HG02642 (cell line): ENCODE measurements around the gene DOCK4.
A peak's percentile ranks its signal among the peaks of the same experiment; 100 is the strongest.
"Not testable (repeated sequence)": the region's sequence is repeated elsewhere in the genome, so short reads cannot be mapped to it uniquely, and the experiment has no call there.

Source experiments
- ATAC-seq: cut with Tn5 transposase; IDR thresholded peaks from one replicate; pipeline ENCODE4 v1.9.1; 2021; ENCODE audit warnings: mild to moderate bottlenecking; ENCODE audit not compliant: unreplicated experiment, poor library complexity

DOCK4 gene, protein sequence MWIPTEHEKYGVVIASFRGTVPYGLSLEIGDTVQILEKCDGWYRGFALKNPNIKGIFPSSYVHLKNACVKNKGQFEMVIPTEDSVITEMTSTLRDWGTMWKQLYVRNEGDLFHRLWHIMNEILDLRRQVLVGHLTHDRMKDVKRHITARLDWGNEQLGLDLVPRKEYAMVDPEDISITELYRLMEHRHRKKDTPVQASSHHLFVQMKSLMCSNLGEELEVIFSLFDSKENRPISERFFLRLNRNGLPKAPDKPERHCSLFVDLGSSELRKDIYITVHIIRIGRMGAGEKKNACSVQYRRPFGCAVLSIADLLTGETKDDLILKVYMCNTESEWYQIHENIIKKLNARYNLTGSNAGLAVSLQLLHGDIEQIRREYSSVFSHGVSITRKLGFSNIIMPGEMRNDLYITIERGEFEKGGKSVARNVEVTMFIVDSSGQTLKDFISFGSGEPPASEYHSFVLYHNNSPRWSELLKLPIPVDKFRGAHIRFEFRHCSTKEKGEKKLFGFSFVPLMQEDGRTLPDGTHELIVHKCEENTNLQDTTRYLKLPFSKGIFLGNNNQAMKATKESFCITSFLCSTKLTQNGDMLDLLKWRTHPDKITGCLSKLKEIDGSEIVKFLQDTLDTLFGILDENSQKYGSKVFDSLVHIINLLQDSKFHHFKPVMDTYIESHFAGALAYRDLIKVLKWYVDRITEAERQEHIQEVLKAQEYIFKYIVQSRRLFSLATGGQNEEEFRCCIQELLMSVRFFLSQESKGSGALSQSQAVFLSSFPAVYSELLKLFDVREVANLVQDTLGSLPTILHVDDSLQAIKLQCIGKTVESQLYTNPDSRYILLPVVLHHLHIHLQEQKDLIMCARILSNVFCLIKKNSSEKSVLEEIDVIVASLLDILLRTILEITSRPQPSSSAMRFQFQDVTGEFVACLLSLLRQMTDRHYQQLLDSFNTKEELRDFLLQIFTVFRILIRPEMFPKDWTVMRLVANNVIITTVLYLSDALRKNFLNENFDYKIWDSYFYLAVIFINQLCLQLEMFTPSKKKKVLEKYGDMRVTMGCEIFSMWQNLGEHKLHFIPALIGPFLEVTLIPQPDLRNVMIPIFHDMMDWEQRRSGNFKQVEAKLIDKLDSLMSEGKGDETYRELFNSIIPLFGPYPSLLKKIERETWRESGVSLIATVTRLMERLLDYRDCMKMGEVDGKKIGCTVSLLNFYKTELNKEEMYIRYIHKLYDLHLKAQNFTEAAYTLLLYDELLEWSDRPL (N-terminal part only)

DNA sequence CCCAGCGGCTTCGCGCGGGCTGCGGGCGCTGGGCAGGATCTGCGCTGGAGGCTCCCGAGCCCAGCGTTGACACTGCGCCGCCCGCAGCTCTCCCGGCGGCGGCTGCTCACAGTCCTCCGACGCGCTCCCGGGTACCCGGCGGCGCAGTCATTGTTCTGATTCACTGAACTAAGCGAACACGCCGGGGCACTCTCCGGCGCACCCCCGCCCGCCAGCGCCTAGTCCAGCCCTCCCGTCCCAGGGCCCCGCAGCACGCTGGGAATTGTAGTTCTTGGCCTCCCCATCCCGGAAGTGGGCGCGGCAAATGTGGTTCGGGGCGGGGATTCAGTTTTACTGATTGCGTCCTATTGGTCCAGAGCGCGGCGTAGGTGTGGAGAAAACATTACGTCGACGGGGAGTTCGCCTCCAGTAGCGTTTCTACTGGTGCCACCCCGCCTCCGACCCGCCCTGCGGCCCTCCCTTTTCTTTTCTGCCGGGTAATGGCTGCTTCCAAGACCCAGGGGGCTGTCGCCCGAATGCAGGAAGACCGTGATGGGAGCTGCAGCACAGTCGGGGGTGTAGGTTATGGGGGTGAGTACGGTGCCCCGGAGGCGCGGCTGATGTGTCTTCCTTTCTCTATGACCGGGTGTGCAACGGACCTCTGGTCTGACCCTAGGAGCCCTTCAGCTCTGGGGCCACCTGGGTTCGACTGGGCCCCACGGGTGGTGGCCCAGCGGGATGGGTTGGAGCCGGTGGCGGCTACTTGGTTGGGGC, at the start of gene DOCK4, which contains the start of gene ZNF277:
Gene DOCK4, minus strand, starts transcription at position 162 of the 753 bp plus-strand sequence. CDS start 261 bp downstream, outside the sequence.
Gene ZNF277, plus strand, starts transcription at position 458 of the 753 bp plus-strand sequence. Its CDS starts 22 bp downstream, at position 480.
- peak; percentile 95 for ATAC-seq

DNA sequence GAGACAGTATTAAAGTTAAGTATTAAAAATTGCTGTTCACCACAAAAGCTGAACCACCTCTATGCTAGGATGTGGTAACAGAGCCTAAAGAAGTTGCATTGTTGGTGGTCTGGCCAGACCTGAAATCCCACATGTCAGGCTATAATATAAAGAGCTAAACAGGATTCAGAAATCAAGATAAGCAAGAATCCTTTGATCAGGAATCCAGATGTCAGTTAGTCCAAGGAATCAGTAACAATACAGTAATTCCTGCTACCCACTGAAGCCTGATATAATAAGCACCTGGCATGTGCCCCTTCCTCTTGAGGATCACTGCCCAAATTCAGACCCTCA, 49.2 kb upstream of the DOCK4 start:
- ATAC-seq = no peak

DNA sequence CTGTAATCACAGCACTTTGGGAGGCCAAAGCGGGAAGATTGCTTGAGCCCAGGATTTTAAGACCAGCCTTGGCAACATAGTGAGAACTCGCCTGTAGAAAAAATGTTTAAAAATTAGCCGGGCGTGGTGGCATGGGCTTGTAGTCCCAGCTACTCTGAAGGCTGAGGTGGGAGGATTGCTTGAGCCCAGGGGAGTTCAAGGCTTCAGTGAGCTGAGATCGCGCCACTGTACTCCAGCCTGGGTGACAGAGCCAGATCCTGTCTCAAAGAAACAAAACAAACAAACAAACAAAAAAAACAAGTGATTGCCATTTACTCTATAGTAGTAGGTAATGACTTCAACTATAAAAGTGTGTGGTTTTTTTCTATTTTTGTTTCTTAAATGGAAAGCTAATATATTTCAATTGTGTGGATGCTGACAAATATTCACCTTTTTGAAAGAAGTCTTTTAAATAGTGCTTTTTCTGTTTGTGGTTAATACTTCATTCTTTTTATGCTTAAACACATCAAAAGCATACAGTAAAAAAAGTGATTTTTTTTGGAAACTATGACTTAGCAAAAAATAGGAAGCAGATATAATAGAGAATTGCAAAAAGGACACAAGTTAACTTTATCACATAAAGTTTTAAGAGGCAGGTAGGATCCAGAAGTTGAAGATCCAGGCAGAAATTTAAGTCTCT, 48.6 kb upstream of the DOCK4 start:
- ATAC-seq = no peak

DNA sequence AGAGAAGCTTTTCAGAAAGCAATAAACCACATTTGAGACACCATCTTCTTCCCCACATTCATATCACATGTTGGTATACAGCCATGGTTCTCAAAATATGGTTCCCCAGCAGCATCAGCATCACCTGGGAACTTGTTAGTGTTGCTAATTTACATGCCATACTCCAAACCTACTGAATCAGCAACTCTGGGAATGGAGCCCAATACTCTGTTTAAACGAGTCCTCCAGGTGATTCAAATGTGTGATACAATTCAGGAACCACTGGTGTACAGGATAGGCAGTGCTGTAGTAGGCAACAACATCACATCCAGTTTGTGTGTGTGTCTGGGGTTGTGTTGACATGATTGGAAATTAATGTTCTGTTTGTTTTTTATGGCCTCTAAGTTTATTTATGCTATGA, 48.0 kb upstream of the DOCK4 start:
- no peak for ATAC-seq

DNA sequence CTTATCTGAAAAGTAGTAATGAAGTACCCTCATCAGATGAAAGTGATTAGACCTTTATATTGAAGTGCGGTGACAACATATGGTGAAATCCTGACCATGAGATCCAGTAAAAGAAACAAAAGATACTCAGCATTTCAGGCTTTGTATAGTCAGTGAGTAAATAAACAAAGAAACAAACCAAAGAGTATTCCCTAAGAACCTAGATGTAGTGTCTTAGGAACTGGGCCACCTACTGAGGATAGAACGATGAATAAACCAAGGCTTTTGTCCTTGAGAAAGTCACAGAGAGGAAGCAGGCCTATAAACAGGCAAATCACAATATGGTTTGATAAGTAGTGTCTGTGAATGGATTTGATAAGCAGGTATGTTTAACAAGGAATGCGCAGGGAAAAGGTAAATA, 46.5 kb upstream of the DOCK4 start:
- ATAC-seq = no peak

DNA sequence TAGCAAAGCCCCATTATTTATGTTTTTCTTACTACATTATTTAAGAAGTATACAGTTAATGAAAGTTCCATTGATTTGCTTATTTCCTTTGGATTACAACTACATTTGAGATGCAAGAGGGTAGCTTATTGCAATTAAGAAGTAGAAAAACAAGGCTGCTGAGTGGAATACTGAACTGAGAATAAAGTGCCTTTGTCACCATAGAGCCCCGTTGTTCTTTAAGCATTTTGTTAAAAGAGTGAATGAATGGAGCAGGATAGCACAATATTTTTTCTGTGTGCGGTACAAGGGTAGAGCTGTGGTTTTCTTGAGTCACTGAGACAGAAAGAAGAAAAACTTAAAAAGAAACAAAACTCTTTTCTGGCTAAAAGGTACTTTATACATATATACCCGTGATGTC, 45.9 kb upstream of the DOCK4 start:
- no peak for ATAC-seq

DNA sequence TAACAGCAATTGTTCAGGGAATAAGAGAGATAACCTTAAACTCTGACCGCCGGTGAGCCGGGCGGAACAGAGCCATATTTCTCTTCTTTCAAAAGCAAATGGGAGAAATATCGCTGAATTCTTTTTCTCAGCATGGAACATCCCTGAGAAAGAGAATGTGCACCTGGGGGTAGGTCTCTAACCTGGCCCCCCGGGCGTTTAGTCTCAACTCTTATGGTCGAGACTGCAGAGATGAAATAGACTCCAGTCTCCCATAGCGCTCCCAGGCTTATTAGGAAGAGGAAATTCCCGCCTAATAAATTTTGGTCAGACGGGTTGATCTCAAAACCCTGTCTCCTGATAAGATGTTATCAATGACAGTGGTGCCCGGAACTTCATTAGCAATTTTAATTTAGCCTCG, 43.8 kb upstream of the DOCK4 start:
- ATAC-seq = not testable (repeated sequence)

DNA sequence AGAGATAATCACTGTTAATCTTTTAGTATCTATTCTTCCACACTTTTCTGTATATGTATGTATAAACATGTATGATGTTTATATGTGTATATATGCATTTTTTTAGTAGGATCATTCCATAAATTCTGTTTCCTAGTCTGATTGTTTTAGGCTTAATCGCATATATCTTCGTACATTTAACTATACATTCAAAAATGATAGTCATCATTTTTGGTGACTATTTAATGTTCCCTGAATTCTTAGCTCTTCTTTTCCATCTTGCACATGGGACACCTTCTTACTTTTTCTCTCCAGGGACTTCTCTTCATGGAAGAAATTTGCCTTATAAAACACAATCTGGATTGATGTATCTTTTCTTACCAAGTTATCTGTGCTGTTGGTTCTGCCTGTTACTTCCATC, 42.4 kb upstream of the DOCK4 start:
- ATAC-seq = no peak

DNA sequence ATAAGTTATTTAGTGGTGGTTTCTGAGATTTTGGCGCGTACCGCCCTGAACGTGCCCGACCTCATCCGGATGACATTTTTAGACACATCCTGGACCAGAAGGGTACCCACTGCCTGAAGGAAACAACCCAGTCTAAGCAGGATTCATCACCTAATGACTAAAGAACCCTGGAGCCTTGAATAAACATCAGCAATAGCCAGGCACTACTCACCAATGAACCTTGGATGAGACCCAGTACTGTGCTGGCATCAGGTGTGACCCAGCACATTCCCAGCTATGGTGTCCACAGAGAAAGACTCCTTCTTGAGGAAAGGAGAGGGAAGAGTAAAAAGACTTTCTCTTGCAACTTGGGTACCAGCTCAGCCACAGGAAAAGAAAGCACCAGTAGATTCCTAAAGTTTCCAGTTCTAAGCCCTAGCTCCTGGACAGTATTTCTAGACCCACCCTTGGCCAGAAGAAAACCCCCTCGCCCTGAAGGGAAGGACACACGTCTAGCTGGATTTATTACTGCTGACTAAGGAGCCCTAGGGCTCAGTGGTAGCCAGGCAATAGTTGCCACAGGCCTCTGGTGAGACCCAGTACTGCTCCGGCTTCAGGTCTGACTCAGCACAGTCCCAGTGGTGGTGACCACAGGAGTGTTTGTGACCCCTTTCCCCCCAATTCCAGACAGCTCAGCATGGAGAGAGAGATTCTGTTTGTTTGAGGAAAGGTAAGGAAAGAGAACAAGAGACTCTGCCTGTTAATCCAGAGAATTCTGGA, 32.8 kb upstream of the DOCK4 start:
- no peak for ATAC-seq

DNA sequence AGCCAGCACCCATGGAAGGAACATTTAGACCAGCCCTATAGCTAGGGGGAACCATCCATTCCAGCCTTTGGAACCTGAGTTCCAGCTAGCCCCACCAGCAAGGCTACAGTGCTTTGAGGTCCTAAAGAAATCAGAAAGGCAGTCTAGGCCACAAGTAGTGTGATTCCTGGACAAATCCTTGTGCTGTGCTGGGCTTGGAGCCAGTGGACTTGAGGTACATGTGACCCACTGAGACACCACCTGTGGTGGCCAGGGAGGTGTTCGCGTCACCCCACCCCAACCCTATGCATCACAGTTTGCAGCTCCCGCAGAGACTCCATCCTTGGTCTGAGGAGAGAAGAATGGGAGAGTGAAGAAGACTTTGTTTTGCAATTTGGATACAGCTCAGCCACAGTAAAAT, 32.1 kb upstream of the DOCK4 start:
- ATAC-seq = no peak

DNA sequence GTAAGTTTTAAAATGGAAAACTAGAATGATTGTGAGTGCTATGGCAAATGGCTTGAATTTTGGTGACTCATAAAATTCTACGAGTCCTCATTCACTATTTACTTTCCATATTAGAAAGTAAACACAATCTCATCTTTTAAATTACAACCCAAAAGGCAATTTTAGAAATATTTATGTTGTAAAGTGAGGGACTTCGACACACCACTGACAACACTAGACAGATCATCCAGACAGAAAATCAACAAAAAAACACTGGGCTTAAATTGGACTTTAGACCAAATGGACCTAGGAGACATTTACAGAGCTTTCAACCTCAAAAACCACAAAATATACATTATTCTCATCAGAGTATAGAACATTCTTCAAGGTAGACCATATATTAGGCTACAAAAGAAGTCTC, 30.4 kb upstream of the DOCK4 start:
- no peak for ATAC-seq

DNA sequence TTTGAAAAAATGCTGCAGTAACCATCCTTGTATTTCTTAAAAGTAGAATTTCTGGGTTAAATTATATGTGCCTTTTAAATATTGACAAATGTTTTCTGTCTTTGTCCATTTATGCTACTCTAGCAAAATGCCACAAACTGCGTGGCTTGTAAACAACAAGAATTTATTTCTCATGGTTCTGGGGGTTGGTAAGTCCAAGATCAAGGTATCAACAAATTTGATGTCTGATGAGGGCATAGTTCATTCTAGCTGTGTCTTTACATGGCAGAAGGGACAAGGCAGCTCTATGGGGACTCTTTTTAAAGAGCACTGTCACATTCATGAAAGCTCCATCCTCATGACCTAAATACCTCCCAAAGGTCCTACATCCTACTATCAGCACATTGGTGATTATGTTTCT, 27.9 kb upstream of the DOCK4 start:
- no peak for ATAC-seq

DNA sequence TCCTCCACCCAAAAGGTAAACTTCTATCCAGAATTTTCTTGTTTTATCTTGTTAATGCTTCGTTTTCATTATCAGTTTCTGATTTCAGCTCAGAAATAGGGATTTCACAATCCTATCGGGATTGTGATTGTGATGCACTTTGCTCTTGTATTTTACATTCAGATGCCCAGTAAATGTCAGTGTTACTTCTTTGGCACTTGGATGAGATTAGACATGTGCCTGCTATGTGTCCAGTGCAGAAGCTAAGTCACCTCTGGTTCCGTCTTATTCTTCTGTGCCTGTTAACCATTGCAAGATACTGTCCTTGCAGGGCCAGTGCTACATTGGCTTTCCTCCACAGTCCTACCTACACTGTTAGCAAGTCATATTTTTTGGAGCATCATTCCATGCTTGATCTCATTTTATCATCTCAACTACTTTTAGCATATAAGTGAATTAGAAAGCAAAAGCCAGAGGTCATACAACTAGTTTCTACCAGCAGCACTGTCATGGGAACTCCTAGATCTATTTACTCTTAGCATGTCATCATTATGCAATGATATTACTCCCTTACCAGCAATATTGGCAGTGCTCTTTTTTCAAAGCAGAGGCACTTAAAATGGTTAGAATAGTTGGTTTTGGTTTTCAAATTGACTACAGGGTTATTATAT, 27.0 kb upstream of the DOCK4 start:
- no peak for ATAC-seq

DNA sequence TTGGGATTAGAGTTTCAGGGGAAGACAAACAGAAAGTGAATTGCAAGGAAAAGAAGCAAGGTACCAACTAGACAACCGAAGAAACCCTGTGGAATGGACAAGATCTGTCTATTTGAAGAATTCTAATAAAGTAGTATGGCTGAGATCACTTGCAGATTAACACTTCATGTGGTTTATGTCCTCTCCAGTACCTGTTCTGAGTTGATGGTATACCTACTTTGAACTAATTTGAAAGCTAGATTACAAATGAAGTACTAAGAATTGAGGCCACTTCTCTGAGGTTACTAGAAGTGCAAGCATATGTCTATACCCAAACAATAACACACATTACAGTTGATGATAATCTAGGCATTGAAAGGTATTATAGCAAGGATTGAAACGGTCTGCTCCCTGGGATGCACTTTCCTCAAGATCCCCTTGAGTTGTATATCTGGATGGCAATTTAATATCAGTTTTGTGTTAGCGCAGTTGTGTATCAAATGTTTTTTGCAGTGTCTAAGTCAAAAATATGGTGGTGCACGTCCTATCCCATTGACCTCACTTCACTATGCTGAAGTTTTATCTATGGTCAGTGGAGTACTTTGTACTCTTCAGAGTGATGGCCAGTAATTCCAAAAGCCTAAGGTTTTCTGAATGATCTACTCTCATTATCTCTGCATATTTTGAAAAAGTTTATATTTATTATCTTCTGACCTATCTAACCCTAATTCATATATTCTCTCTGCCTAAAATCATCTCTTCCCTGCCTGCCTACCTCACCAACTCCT, 26.2 kb upstream of the DOCK4 start:
- no peak for ATAC-seq

DNA sequence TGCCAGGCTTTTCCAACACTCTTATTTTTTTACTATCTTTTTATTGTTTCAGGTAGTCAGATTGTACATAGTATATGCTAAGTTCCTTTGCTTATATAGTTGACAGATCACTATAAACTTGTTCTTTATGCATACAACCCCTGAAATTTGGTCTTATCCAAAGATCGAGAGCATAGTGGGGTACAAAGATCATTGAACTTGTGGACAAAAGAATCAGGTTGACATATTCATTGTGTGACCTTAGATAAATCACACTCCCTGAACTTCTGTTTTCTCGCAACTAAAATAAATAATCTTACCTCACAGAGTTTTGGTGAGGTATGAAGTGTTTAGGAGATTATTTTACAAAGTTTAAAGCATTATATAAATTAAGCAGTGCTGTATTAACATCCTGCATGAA, 22.4 kb upstream of the DOCK4 start:
- no peak for ATAC-seq

DNA sequence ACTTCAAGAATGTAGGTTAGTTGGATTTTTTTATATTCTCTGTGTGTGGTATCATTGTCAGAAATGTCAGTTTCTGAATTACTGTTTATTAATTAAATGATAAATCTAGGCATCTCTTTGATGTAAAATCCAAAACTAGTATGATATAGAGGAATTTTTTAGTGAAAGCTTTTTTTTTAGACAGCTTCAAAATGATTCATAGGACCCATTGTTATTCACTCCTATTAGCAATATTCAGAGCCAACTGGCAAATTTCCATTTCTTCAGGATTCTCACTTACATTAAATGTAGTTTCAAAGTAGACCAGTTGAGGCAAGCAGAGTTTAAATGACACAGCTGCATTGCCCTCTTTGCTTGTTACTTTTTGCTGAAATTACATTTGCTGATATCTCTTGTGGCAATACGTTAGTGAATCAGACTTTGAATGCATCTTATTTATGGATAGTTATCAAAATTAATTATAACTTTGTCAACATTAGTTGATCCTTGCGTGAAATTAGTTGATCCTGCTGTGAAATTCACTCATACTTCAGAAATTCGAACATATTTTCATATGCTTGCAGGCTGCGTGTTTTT, 20.6 kb upstream of the DOCK4 start:
- ATAC-seq = no peak

DNA sequence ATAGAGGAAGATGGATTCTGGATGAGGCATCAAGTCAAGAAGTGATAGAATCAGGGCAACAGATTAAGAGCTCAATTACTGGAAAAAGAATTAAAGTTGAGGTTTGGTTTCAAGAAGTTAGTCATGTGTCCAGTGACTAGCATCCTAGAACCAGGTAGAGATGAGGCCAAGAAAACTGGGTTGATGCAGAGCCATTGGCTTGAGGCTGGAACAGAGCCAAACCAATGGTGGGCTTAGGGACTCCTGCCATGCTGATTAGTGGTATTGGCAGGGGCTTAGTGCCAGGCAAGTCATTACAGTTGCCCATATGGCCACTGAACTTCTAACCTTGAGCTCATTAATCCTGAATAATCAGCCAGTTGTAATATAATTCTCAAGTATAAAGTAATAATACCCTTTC, 18.8 kb upstream of the DOCK4 start:
- ATAC-seq = no peak
